Esophagus muscularis mucosa (tissue), 4 donors: ENCODE results near the gene COPA. TPM values are rescaled to one million over a fixed set of nuclear protein-coding genes. Genes with fewer than 3 reads are reported as not detected.
"Not testable (repeated sequence)": the region's sequence is repeated elsewhere in the genome, so short reads cannot be mapped to it uniquely, and the experiment has no call there.

Experiments
- DNase-seq: peaks from one replicate; pipeline ENCODE4 v3.0.0-alpha.2; 2017; ENCODE audit errors: extremely low spot score
- H3K27ac ChIP-seq, 4 donors: fragments of 200-600 bp; sonication (generic); replicated peaks in 1 of 4; 1 replicate in 3 of 4; 2 replicates in 1 of 4; pipeline ENCODE4 v1.5.1; 2016 to 2019; ENCODE audit warnings: mild to moderate bottlenecking in 1 of 4
- H3K27me3 ChIP-seq, 4 donors: fragments of 200-600 bp; sonication (generic); one replicate each; pipeline versions ENCODE4 v1.5.1 to v1.6.0; 2016 to 2019
- H3K36me3 ChIP-seq, 4 donors: fragments of 200-600 bp; sonication (generic); one replicate each; pipeline ENCODE4 v1.5.1; 2016 to 2019
- H3K4me1 ChIP-seq, 4 donors: fragments of 200-600 bp; sonication (generic); one replicate each; pipeline ENCODE4 v1.5.1; 2016 to 2019
- H3K4me3 ChIP-seq, 4 donors: fragments of 200-600 bp; sonication (generic); 1 replicate in 2 of 4; 2 replicates in 2 of 4; pipeline ENCODE4 v1.5.1; 2016 to 2019; ENCODE audit warnings: mild to moderate bottlenecking in 4 of 4, moderate library complexity in 1 of 4
- H3K9me3 ChIP-seq, 4 donors: fragments of 200-600 bp; sonication (generic); 1 replicate in 3 of 4; 2 replicates in 1 of 4; pipeline ENCODE4 v1.5.1; 2016 to 2019
- EP300 ChIP-seq: sonication (generic); formaldehyde crosslinking; IDR thresholded peaks from one replicate; pipeline ENCODE4 v1.6.1; 2017; ENCODE audit warnings: antibody characterized with exemption
- POLR2A ChIP-seq: fragments of 450-650 bp; IDR thresholded peaks from one replicate; pipeline ENCODE4 v1.6.1; 2017; ENCODE audit warnings: antibody characterized with exemption, moderate library complexity, mild to moderate bottlenecking, low read depth
- POLR2AphosphoS5 ChIP-seq, 2 donors: sonication (generic); formaldehyde crosslinking; IDR thresholded peaks; one replicate each; pipeline ENCODE4 v1.6.1; 2017; ENCODE audit warnings: antibody characterized with exemption in 2 of 2
- WGBS: methylation state at CpG from one replicate; pipeline ENCODE4 v1.1.5; 2018; 5-methylcytosine and 5-hydroxymethylcytosine counted together
- intact Hi-C: fragments of 100-400 bp; cut with DNase I; formaldehyde crosslinking; loops from one replicate; pipeline ENCODE4 v1.15.1; 2023
- total RNA-seq, 4 donors: library from RNA; depleted of rRNA; stranded (reverse); fragments of >200 nt; gene quantifications; one replicate each; pipeline versions ENCODE4 v1.1.0 to v1.2.1, GENCODE V29; 2016
- TF ChIP-seq, protein P1 (sequence below), 3 experiments: fragments of 200-600 bp in 2 of 3; fragments of 450-650 bp in 1 of 3; sonication (generic) in 2 of 3; IDR thresholded peaks; one replicate each; pipeline ENCODE4 v1.5.1; 2017 to 2019; ENCODE audit warnings: antibody characterized with exemption in 3 of 3, mild to moderate bottlenecking in 2 of 3, moderate library complexity in 1 of 3

COPA gene
- total RNA-seq, result 100 to 1,000 TPM; 108 to 125 (median 116) TPM

DNA sequence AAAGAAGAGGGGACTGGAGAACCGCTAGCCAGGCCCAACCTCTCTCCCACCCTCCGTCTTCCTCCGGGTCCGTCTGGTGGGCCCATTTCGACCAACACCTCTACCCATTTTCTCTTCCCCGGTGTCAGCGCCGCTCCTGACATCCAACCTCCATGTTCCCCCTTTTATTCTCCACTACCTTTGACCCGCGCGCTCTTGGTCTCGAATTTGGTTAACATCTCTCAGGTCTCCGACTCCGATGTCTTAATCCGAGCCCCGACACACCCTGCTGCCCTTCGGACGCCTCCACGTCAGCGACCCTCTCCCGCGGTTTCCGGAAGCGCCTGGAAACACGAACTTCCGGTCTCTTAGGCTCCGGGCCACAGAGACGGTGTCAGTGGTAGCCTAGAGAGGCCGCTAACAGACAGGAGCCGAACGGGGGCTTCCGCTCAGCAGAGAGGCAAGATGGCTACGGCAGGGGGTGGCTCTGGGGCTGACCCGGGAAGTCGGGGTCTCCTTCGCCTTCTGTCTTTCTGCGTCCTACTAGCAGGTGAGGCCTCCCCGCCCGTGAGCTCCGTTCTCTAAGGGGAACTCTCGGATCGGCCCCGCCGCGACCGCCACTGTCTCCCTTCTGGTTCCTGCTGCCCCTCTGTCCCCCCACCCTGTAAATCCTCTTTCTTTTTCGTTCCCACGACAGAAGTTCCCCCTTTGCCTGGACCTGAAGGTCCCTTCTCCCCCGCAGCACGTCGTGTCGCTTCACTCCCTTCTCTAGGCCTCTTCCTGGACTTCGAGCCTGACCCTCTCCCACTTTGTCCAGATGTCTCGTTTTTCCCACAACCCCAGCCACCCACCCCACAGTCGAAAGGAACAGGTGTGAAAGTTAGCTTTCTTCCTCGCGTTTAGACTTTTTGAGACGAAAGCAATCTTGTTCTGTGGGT lies at the start of gene COPA, which contains the start of gene NCSTN:
Gene COPA, minus strand, starts transcription at position 298 of the 917 bp plus-strand sequence. Its CDS starts 80 bp downstream, at position 218.
Gene NCSTN, plus strand, starts transcription at position 431 of the 917 bp plus-strand sequence. Its CDS starts 14 bp downstream, at position 445.
- Histone ChIP-seq H3K9me3 (no peaks in the 10 kb centered on the region), H3K27me3 (no peaks in the 10 kb centered on the region), H3K4me1 (peaks cover 26 to 54% (median 41%) of the 10 kb centered on the region in 4 donors), H3K27ac (peak within 1 kb of the TSS; percentile 81 to 93 (median 86)), H3K4me3 (peak within 1 kb of the TSS; percentile 72 to 91 (median 87)), H3K36me3 (peaks cover 15 to 49% (median 43%) of the 10 kb centered on the region in 4 donors)
- DNase-seq, result peak; percentile 98
- intact Hi-C loops, result loop anchor here (5.0 kb wide), 1 partner anchor 51 kb away; no protein-coding TSS in a partner anchor
- whole genome bisulfite sequencing, result under 1% methylated on average over 52 of the region's 58 CpGs
- TF ChIP-seq, protein P1, sequence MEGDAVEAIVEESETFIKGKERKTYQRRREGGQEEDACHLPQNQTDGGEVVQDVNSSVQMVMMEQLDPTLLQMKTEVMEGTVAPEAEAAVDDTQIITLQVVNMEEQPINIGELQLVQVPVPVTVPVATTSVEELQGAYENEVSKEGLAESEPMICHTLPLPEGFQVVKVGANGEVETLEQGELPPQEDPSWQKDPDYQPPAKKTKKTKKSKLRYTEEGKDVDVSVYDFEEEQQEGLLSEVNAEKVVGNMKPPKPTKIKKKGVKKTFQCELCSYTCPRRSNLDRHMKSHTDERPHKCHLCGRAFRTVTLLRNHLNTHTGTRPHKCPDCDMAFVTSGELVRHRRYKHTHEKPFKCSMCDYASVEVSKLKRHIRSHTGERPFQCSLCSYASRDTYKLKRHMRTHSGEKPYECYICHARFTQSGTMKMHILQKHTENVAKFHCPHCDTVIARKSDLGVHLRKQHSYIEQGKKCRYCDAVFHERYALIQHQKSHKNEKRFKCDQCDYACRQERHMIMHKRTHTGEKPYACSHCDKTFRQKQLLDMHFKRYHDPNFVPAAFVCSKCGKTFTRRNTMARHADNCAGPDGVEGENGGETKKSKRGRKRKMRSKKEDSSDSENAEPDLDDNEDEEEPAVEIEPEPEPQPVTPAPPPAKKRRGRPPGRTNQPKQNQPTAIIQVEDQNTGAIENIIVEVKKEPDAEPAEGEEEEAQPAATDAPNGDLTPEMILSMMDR (IDR thresholded peaks at IDR 0.05), result peak in 1 of 3 experiments; percentile 18
- TF ChIP-seq POLR2AphosphoS5 (IDR thresholded peaks at IDR 0.05), result peak; percentile 97
- TF ChIP-seq POLR2A, result peak; percentile 86
- no peak for TF ChIP-seq EP300

- WGBS, result 78% methylated on average over 4 of the region's 4 CpGs
- H3K27me3 ChIP-seq, H3K27ac ChIP-seq, intact Hi-C loops, H3K4me3 ChIP-seq, H3K9me3 ChIP-seq, H3K4me1 ChIP-seq, H3K36me3 ChIP-seq, DNase-seq: not testable (repeated sequence)
Measured at GRCh38 chr1:160388406-160388805, 45.4 kb upstream of the COPA start.

GRCh38 chr1:160384812-160385211 lies 41.8 kb upstream of the COPA start:
- intact Hi-C loops, H3K9me3 ChIP-seq, DNase-seq, H3K4me1 ChIP-seq, H3K27me3 ChIP-seq, H3K27ac ChIP-seq, H3K4me3 ChIP-seq, H3K36me3 ChIP-seq: not testable (repeated sequence)
- 100% methylated on average over 2 of the region's 2 CpGs for WGBS

DNA sequence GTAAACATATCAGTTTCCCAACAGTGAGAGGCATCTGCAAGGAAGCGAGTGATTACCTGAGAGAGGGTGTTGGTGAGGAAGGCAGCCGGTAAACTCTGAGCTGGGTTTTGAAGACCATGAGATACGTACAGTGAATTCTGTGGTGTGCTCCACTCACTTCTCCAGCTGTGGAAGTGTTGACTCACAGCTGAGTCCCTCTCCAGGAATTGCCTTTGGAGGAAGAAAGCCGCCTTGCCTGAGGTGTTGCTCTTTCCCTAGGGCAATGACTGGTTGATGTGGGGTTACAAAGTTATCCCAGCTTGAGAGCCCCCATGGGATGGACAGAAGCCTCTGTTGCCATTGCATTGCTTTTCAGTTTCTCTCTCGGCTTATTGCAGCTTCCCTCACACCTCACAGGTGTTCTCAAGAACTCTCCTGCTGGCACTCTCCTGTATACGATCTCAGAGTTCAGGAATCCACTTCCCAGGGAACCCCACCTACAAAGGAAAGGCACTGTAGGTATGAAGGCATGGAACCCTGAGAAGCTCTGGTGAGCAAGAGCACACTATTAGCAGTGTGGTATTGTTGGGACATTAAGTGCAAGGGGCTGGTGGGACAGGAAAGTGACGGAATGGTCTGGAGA lies 34.6 kb upstream of the COPA start:
- Histone ChIP-seq H3K27ac (no peak overlapping the region), H3K9me3 (no peaks in the 10 kb centered on the region), H3K4me3 (no peak overlapping the region), H3K4me1 (peaks cover 6 to 22% (median 20%) of the 10 kb centered on the region in 4 donors), H3K27me3 (peaks cover 0 to 8% (median 0%) of the 10 kb centered on the region in 4 donors), H3K36me3 (no peaks in the 10 kb centered on the region)
- no peak for TF ChIP-seq EP300
- TF ChIP-seq, protein P1 (IDR thresholded peaks at IDR 0.05), result no peak
- no peak for TF ChIP-seq POLR2AphosphoS5 (IDR thresholded peaks at IDR 0.05)
- no peak for TF ChIP-seq POLR2A
- no peak for DNase-seq
- intact Hi-C loops, result loop anchor here (10.0 kb wide), 1 partner anchor 293 kb away; the partner anchor contains the start of gene KCNJ9
- WGBS, result 77% methylated on average over 7 of the region's 7 CpGs

GRCh38 chr1:160376525-160377131 lies 33.6 kb upstream of the COPA start:
- Histone ChIP-seq H3K27me3 (peaks cover 0 to 17% (median 5%) of the 10 kb centered on the region in 4 donors), H3K27ac (peak overlapping the region in 3 of 4 donors; percentile 59 to 68 (median 63)), H3K4me3 (peak overlapping the region in 1 of 4 donors; percentile 3), H3K9me3 (no peaks in the 10 kb centered on the region), H3K4me1 (peaks cover 6 to 22% (median 20%) of the 10 kb centered on the region in 4 donors), H3K36me3 (no peaks in the 10 kb centered on the region)
- 16% methylated on average over 5 of the region's 5 CpGs for WGBS
- DNase-seq, result no peak
- intact Hi-C loops, result loop anchor here (10.0 kb wide), 1 partner anchor 292 kb away; the partner anchor contains the start of gene KCNJ9
- TF ChIP-seq, protein P1 (IDR thresholded peaks at IDR 0.05), result peak; percentile 75 to 90 (median 81)
- no peak for TF ChIP-seq POLR2AphosphoS5 (IDR thresholded peaks at IDR 0.05)
